ENCODE results near the gene TMEM130. TPM values are rescaled to one million over a fixed set of nuclear protein-coding genes. Genes with fewer than 3 reads are reported as not detected.
A peak's percentile ranks its signal among the peaks of the same experiment; 100 is the strongest.

Gene TMEM130
- polyA plus RNA-seq, 2 of the 4 experiments (the other 2 are of a cell fraction) = 0.25 to 0.41 TPM

DNA sequence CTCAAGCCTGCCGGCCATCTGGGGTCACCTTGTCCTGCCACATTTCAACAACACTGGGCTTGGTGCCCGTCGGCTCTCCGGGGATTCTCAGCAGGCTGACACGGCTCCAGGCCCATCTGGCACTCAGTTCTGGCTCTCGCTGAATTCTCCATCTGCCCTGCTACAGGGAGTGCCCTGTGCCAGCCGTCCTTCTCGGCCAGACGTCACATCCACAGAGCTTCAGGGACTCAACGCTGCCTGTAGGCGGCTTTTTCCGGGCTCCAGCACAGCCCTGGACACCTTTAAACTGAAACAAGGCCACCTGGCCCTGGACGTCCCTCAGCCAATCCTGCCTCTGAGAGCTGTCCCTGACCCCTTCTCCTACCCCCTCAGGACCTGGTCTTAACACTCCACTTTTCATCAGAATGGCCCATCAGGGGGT is 43.0 kb downstream of the TMEM130 start:
- H3K4me3 ChIP-seq = no peak overlapping the region
- WGBS (ENCODE audit: missing lambda C conversion rate) = 38% methylated on average over 13 of the region's 13 CpGs
- ChIA-PET POLR2A (no interaction called here), CTCF (interaction anchor here (0.7 to 14.7 kb wide), 5 partner anchors 8 to 406 kb away, joined by 3 to 160 read pairs (median 9); no protein-coding TSS in a partner anchor)
- FAIRE-seq = no peak
- H3K27ac ChIP-seq = peak overlapping the region in 1 of 2 experiments; percentile 59; a peak in 3 of 6 replicates
- no peak overlapping the region for H3K4me2 ChIP-seq
- TF ChIP-seq NFE2L2 (conservative IDR thresholded peaks at IDR 0.05; ENCODE audit: low read length) (no peak), RAD21 (conservative IDR thresholded peaks at IDR 0.05 in 1 of 2, IDR thresholded peaks at IDR 0.05 in 1 of 2) (no peak), PHF8 (IDR thresholded peaks at IDR 0.05; ENCODE audit: borderline replicate concordance, low read depth) (no peak), EHMT2 (IDR thresholded peaks at IDR 0.05; ENCODE audit: low read depth) (no peak), CBX8 (IDR thresholded peaks at IDR 0.05) (no peak), TFCP2L1 (CRISPR knock-in tag; IDR thresholded peaks at IDR 0.05) (no peak), SMC3 (IDR thresholded peaks at IDR 0.05) (no peak), ZSCAN20 (CRISPR knock-in tag; IDR thresholded peaks at IDR 0.05) (no peak)
- TF ChIP-seq, protein P1, sequence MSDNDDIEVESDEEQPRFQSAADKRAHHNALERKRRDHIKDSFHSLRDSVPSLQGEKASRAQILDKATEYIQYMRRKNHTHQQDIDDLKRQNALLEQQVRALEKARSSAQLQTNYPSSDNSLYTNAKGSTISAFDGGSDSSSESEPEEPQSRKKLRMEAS (IDR thresholded peaks at IDR 0.05) = no peak
- TF ChIP-seq, protein P2, sequence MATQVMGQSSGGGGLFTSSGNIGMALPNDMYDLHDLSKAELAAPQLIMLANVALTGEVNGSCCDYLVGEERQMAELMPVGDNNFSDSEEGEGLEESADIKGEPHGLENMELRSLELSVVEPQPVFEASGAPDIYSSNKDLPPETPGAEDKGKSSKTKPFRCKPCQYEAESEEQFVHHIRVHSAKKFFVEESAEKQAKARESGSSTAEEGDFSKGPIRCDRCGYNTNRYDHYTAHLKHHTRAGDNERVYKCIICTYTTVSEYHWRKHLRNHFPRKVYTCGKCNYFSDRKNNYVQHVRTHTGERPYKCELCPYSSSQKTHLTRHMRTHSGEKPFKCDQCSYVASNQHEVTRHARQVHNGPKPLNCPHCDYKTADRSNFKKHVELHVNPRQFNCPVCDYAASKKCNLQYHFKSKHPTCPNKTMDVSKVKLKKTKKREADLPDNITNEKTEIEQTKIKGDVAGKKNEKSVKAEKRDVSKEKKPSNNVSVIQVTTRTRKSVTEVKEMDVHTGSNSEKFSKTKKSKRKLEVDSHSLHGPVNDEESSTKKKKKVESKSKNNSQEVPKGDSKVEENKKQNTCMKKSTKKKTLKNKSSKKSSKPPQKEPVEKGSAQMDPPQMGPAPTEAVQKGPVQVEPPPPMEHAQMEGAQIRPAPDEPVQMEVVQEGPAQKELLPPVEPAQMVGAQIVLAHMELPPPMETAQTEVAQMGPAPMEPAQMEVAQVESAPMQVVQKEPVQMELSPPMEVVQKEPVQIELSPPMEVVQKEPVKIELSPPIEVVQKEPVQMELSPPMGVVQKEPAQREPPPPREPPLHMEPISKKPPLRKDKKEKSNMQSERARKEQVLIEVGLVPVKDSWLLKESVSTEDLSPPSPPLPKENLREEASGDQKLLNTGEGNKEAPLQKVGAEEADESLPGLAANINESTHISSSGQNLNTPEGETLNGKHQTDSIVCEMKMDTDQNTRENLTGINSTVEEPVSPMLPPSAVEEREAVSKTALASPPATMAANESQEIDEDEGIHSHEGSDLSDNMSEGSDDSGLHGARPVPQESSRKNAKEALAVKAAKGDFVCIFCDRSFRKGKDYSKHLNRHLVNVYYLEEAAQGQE (IDR thresholded peaks at IDR 0.05) = no peak
- TF ChIP-seq, protein P3, sequence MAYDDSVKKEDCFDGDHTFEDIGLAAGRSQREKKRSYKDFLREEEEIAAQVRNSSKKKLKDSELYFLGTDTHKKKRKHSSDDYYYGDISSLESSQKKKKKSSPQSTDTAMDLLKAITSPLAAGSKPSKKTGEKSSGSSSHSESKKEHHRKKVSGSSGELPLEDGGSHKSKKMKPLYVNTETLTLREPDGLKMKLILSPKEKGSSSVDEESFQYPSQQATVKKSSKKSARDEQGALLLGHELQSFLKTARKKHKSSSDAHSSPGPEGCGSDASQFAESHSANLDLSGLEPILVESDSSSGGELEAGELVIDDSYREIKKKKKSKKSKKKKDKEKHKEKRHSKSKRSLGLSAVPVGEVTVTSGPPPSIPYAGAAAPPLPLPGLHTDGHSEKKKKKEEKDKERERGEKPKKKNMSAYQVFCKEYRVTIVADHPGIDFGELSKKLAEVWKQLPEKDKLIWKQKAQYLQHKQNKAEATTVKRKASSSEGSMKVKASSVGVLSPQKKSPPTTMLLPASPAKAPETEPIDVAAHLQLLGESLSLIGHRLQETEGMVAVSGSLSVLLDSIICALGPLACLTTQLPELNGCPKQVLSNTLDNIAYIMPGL (CRISPR knock-in tag; IDR thresholded peaks at IDR 0.05; ENCODE audit: borderline replicate concordance) = no peak
- peaks cover 14% of the 10 kb centered on the region for H3K4me1 ChIP-seq
- no peaks in the 10 kb centered on the region for H3K9me3 ChIP-seq
- no peak for DNase-seq (ENCODE audit: low read depth in 1 of 2, low spot score in 1 of 2)
- ATAC-seq = peak; percentile 68

DNA sequence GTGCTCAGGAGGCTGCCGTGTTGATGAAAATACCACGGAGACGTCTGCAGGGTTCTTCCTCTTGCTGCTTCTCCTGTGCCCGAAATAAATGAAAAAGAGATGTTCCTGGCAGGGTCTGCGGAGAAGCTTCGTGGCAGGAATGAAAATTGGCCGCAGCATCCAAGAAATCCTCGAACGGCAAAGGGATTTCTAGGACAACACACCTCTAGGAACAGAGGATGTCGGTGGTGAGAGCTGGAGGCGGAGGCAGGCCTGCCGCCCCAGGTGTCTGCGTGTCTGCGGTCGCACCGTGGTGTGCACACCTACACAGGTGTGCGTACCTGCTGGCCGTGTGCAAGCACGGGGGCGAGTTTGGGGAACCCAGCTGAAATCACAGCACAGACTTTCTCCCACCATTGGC is 43.4 kb downstream of the TMEM130 start:
- H3K4me1 ChIP-seq = peaks cover 15% of the 10 kb centered on the region
- H3K27ac ChIP-seq = peak overlapping the region in 1 of 2 experiments; percentile 59; a peak in 3 of 6 replicates
- no peaks in the 10 kb centered on the region for H3K9me3 ChIP-seq
- no peak for DNase-seq (ENCODE audit: low read depth in 1 of 2, low spot score in 1 of 2)
- POLR2A ChIA-PET = no interaction called here
- TF ChIP-seq BHLHE40 (IDR thresholded peaks at IDR 0.05; ENCODE audit: low read depth, low read length) = no peak
- no peak for TF ChIP-seq HOXA7 (CRISPR knock-in tag; IDR thresholded peaks at IDR 0.05)
- TF ChIP-seq, protein P3 (CRISPR knock-in tag; IDR thresholded peaks at IDR 0.05; ENCODE audit: borderline replicate concordance) = no peak
- no peak for TF ChIP-seq TP53 (CRISPR knock-in tag; IDR thresholded peaks at IDR 0.05)
- TF ChIP-seq RAD21 (conservative IDR thresholded peaks at IDR 0.05 in 1 of 2, IDR thresholded peaks at IDR 0.05 in 1 of 2) = no peak
- no peak for TF ChIP-seq FOSB (CRISPR knock-in tag; IDR thresholded peaks at IDR 0.05)
- no peak for FAIRE-seq
- WGBS (ENCODE audit: missing lambda C conversion rate) = 83% methylated on average over 20 of the region's 20 CpGs
- H3K4me2 ChIP-seq = no peak overlapping the region
- CTCF ChIA-PET = interaction anchor here (0.7 to 14.7 kb wide), 6 partner anchors 9 to 405 kb away, joined by 3 to 160 read pairs (median 7); partner anchors contain the start of gene TRRAP
- ATAC-seq = no peak
- no peak overlapping the region for H3K4me3 ChIP-seq

Data from A549 (cell line).